Uterus (tissue), 4 donors: Measurements from ENCODE around the gene PALD1. TPM values are rescaled to one million over a fixed set of nuclear protein-coding genes. Genes with fewer than 3 reads are reported as not detected.

Experiments
- DNase-seq, 2 donors: peaks; one replicate each; pipeline ENCODE4 v3.0.0-alpha.2; 2019 to 2020
- H3K27ac ChIP-seq, 2 donors: fragments of 200-600 bp; sonication (generic); 1 replicate in 1 of 2; 2 replicates in 1 of 2; pipeline ENCODE4 v1.5.1; 2016 to 2018
- H3K27me3 ChIP-seq, 2 donors: fragments of 200-600 bp; sonication (generic); one replicate each; pipeline ENCODE4 v1.5.1; 2018 to 2019; ENCODE audit warnings: control low read depth in 1 of 2
- H3K36me3 ChIP-seq, 2 donors: fragments of 200-600 bp; sonication (generic); one replicate each; pipeline ENCODE4 v1.5.1; 2019; ENCODE audit warnings: control low read depth in 1 of 2
- H3K4me1 ChIP-seq, 2 donors: fragments of 200-600 bp; sonication (generic); one replicate each; pipeline ENCODE4 v1.5.1; 2018 to 2019; ENCODE audit warnings: control low read depth in 1 of 2
- H3K4me3 ChIP-seq, 2 donors: fragments of 200-600 bp; sonication (generic); 1 replicate in 1 of 2; 2 replicates in 1 of 2; pipeline ENCODE4 v1.5.1; 2018 to 2019; ENCODE audit warnings: mild to moderate bottlenecking in 1 of 2
- H3K9me3 ChIP-seq, 2 donors: fragments of 200-600 bp; sonication (generic); one replicate each; pipeline ENCODE4 v1.5.1; 2019; ENCODE audit warnings: control low read depth in 1 of 2
- POLR2A ChIP-seq, 2 donors: fragments of 450-650 bp; IDR thresholded peaks; one replicate each; pipeline ENCODE4 v1.6.1; 2016; ENCODE audit warnings: antibody characterized with exemption in 2 of 2, mild to moderate bottlenecking in 1 of 2, moderate library complexity in 1 of 2
- intact Hi-C: fragments of 100-400 bp; cut with DNase I; formaldehyde crosslinking; loops from one replicate; pipeline ENCODE4 v1.15.1; 2023; ENCODE audit warnings: low total_unique reads
- total RNA-seq, 4 donors: library from RNA; depleted of rRNA in 3 of 4; stranded (reverse); fragments of >200 nt in 3 of 4; gene quantifications; one replicate each; pipeline versions ENCODE4 v1.1.0 to v1.2.4, GENCODE V29; 2014 to 2023
- TF ChIP-seq, protein P1 (sequence below), 4 experiments: fragments of 200-600 bp in 2 of 4; fragments of 450-650 bp in 2 of 4; sonication (generic) in 2 of 4; IDR thresholded peaks; one replicate each; pipeline ENCODE4 v1.5.1; 2016 to 2019; ENCODE audit warnings: antibody characterized with exemption in 4 of 4, mild to moderate bottlenecking in 2 of 4, moderate library complexity in 1 of 4
- donor health status: DM: yes; HTN: yes; CAD: no.

PALD1 gene
- total RNA-seq, 4 donors from 2014 or later, result 1.8 to 21.6 (median 10.3) TPM

GRCh38 chr10:70533189-70533558 lies 54.6 kb downstream of the PALD1 start:
- no peak for DNase-seq
- Histone ChIP-seq H3K27me3 (no peaks in the 10 kb centered on the region), H3K27ac (no peak overlapping the region), H3K9me3 (no peaks in the 10 kb centered on the region), H3K36me3 (no peaks in the 10 kb centered on the region), H3K4me1 (no peaks in the 10 kb centered on the region), H3K4me3 (no peak overlapping the region)
- intact Hi-C loops, result no loop called here
- no peak for TF ChIP-seq POLR2A (IDR thresholded peaks at IDR 0.05)
- TF ChIP-seq, protein P1, sequence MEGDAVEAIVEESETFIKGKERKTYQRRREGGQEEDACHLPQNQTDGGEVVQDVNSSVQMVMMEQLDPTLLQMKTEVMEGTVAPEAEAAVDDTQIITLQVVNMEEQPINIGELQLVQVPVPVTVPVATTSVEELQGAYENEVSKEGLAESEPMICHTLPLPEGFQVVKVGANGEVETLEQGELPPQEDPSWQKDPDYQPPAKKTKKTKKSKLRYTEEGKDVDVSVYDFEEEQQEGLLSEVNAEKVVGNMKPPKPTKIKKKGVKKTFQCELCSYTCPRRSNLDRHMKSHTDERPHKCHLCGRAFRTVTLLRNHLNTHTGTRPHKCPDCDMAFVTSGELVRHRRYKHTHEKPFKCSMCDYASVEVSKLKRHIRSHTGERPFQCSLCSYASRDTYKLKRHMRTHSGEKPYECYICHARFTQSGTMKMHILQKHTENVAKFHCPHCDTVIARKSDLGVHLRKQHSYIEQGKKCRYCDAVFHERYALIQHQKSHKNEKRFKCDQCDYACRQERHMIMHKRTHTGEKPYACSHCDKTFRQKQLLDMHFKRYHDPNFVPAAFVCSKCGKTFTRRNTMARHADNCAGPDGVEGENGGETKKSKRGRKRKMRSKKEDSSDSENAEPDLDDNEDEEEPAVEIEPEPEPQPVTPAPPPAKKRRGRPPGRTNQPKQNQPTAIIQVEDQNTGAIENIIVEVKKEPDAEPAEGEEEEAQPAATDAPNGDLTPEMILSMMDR (IDR thresholded peaks at IDR 0.05), result no peak

DNA sequence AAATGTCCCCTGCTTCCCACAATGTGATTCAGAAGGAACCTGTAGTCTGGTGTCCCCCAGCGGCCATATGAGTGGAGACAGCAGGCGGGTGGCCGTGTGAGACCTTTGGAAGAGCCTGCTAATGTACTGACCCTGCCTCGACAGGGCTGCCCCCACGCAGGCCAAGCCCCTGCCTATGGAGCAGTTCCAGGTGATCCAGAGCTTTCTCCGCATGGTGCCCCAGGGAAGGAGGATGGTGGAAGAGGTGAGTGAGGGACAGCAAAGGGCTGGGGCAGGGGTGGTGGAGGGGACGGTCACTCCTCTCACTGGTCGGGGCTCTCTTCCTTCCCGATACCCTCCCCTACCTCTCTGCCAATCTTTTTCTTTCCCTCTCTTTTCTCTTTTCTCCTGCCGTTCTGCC lies 55.7 kb downstream of the PALD1 start:
- intact Hi-C loops, result no loop called here
- H3K27me3 ChIP-seq, result no peaks in the 10 kb centered on the region
- H3K36me3 ChIP-seq, result no peaks in the 10 kb centered on the region
- no peaks in the 10 kb centered on the region for H3K9me3 ChIP-seq
- H3K27ac ChIP-seq, result no peak overlapping the region
- H3K4me3 ChIP-seq, result no peak overlapping the region
- no peak for DNase-seq
- no peaks in the 10 kb centered on the region for H3K4me1 ChIP-seq
- TF ChIP-seq, protein P1 (IDR thresholded peaks at IDR 0.05), result no peak
- TF ChIP-seq POLR2A (IDR thresholded peaks at IDR 0.05), result no peak

GRCh38 chr10:70535001-70535400 lies 56.4 kb downstream of the PALD1 start:
- H3K9me3 ChIP-seq, result no peaks in the 10 kb centered on the region
- H3K36me3 ChIP-seq, result no peaks in the 10 kb centered on the region
- H3K27ac ChIP-seq, result no peak overlapping the region
- no peak for DNase-seq
- TF ChIP-seq, protein P1 (IDR thresholded peaks at IDR 0.05), result no peak
- no peak for TF ChIP-seq POLR2A (IDR thresholded peaks at IDR 0.05)
- intact Hi-C loops, result no loop called here
- no peak overlapping the region for H3K4me3 ChIP-seq
- no peaks in the 10 kb centered on the region for H3K27me3 ChIP-seq
- no peaks in the 10 kb centered on the region for H3K4me1 ChIP-seq

DNA sequence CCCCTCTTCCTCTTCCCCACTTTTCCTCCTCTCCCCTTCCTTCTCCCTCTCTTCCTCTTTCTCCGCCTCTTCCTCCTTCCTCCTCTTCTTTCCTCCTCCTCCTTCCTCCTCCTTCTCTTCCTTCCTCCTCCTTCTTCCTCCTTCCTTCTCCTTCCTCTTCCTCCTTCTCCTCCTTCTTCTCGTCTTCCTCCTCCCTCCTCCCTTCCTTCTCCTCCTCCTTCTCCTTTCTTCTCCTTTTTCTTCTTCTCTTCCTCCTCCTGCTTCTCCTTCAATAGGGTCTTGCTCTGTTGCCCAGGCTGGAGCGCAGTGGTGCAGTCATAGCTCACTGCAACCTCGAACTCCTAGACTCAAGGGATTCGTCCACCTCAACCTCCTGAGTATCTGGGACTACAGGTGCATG lies 56.9 kb downstream of the PALD1 start:
- H3K4me3 ChIP-seq, result no peak overlapping the region
- no peaks in the 10 kb centered on the region for H3K27me3 ChIP-seq
- no peaks in the 10 kb centered on the region for H3K4me1 ChIP-seq
- intact Hi-C loops, result no loop called here
- DNase-seq, result no peak
- TF ChIP-seq, protein P1 (IDR thresholded peaks at IDR 0.05), result no peak
- TF ChIP-seq POLR2A (IDR thresholded peaks at IDR 0.05), result no peak
- H3K36me3 ChIP-seq, result no peaks in the 10 kb centered on the region
- no peaks in the 10 kb centered on the region for H3K9me3 ChIP-seq
- H3K27ac ChIP-seq, result no peak overlapping the region

GRCh38 chr10:70536196-70536861 lies 57.8 kb downstream of the PALD1 start:
- Histone ChIP-seq H3K4me3 (no peak overlapping the region), H3K4me1 (no peaks in the 10 kb centered on the region), H3K27ac (no peak overlapping the region), H3K27me3 (no peaks in the 10 kb centered on the region), H3K36me3 (no peaks in the 10 kb centered on the region), H3K9me3 (no peaks in the 10 kb centered on the region)
- intact Hi-C loops, result no loop called here
- no peak for TF ChIP-seq POLR2A (IDR thresholded peaks at IDR 0.05)
- TF ChIP-seq, protein P1 (IDR thresholded peaks at IDR 0.05), result no peak
- DNase-seq, result no peak
